ENCODE data around the gene EEF1AKMT3. TPM values are rescaled to one million over a fixed set of nuclear protein-coding genes. Genes with fewer than 3 reads are reported as not detected.
A peak's percentile ranks its signal among the peaks of the same experiment; 100 is the strongest.

Gene EEF1AKMT3
- total RNA-seq, 1 donor from 2014 or later, result 3.3 TPM

DNA sequence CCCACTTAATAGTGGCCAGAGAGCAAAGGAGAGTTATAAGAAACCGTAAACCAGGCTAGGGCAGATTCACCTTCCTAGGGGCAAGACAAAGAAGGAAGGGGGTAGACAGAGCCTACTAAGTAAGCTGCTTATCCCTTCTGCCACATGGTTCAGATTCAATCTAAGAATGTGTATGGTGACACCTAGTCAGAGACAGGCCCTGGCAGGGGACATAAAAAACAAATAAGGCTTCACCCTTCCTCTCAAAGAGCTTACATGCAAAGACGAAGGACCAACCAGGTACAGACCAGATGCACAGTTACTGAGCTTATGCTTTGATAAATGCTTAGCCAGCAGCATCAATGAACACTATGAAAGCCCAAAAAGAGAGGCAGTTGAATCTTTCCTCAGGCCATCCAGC lies 10.0 kb upstream of the EEF1AKMT3 start:
- Mint-ChIP-seq H3K27me3 (ENCODE audit: unreplicated experiment) (peaks cover 20% of the 10 kb centered on the region), H3K36me3 (ENCODE audit: unreplicated experiment) (peaks cover 6% of the 10 kb centered on the region), H3K9me3 (ENCODE audit: unreplicated experiment) (peaks cover 4% of the 10 kb centered on the region)

DNA sequence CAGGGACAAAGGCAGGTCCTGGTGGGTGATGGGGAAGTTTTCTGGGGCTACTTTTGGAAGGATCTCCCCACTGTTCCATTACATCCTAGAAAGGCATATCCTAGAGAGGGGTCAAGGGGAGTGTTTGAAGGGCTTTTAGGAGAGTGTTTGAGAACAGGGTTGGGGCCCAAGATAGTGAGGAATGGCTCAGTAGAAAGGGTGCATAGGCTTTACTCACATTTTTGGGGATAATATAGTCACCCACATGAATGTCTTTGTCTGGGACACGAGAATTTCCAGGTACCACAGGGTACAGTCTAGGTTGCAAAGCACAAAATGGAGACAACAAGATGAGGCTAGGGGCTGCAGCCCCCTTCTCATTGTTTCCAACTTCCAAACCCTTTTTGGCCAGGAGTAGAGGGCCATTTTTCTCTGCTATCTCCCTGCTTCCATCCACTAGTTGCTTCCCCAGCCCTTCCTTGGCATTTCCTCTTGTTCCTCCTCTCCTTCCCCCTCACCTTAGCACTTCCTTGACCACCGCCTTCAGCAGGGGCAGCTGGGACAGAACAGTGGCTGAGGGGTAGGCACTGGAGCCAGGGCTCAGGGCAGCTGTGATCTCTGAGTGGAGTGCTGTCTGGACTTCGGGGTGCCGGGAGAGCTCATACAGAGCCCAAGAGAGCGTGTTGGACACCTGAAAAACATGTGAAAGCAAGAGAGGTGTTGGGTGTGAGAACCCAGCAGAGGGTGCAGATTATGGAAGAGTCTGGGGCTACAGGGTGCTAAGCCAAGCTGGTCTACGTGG lies 8.3 kb upstream of the EEF1AKMT3 start:
- peaks cover 20% of the 10 kb centered on the region for H3K27me3 Mint-ChIP-seq (ENCODE audit: unreplicated experiment)
- peaks cover 5% of the 10 kb centered on the region for H3K4me1 Mint-ChIP-seq (ENCODE audit: low read depth, unreplicated experiment)
- H3K9me3 Mint-ChIP-seq (ENCODE audit: unreplicated experiment), result peaks cover 4% of the 10 kb centered on the region
- H3K36me3 Mint-ChIP-seq (ENCODE audit: unreplicated experiment), result peaks cover 6% of the 10 kb centered on the region
- no peak for DNase-seq
- TF ChIP-seq CTCF (IDR thresholded peaks at IDR 0.05; ENCODE audit: partially characterized antibody, unreplicated experiment), result no peak
- H3K4me3 Mint-ChIP-seq (ENCODE audit: unreplicated experiment), result peak overlapping the region; percentile 46
- H3K27ac Mint-ChIP-seq (ENCODE audit: unreplicated experiment), result no peak overlapping the region

More for the DNA sequence above, 10.0 kb upstream of the EEF1AKMT3 start:
- no peak overlapping the region for H3K4me3 Mint-ChIP-seq (ENCODE audit: unreplicated experiment)
- H3K4me1 Mint-ChIP-seq (ENCODE audit: low read depth, unreplicated experiment), result peaks cover 5% of the 10 kb centered on the region
- no peak for DNase-seq
- H3K27ac Mint-ChIP-seq (ENCODE audit: unreplicated experiment), result no peak overlapping the region
- no peak for TF ChIP-seq CTCF (IDR thresholded peaks at IDR 0.05; ENCODE audit: partially characterized antibody, unreplicated experiment)

- peak overlapping the region; percentile 46 for H3K4me3 Mint-ChIP-seq (ENCODE audit: unreplicated experiment)
- H3K4me1 Mint-ChIP-seq (ENCODE audit: low read depth, unreplicated experiment), result peaks cover 5% of the 10 kb centered on the region
- H3K27ac Mint-ChIP-seq (ENCODE audit: unreplicated experiment), result no peak overlapping the region
- peaks cover 6% of the 10 kb centered on the region for H3K36me3 Mint-ChIP-seq (ENCODE audit: unreplicated experiment)
- peaks cover 4% of the 10 kb centered on the region for H3K9me3 Mint-ChIP-seq (ENCODE audit: unreplicated experiment)
- no peak for TF ChIP-seq CTCF (IDR thresholded peaks at IDR 0.05; ENCODE audit: partially characterized antibody, unreplicated experiment)
- H3K27me3 Mint-ChIP-seq (ENCODE audit: unreplicated experiment), result peaks cover 19% of the 10 kb centered on the region
- no peak for DNase-seq
Observed at GRCh38 chr12:57764662-57765002, 7.8 kb upstream of the EEF1AKMT3 start.

- TF ChIP-seq CTCF (IDR thresholded peaks at IDR 0.05; ENCODE audit: partially characterized antibody, unreplicated experiment), result peak; percentile 20
- Mint-ChIP-seq H3K27ac (ENCODE audit: unreplicated experiment) (no peak overlapping the region), H3K9me3 (ENCODE audit: unreplicated experiment) (peaks cover 4% of the 10 kb centered on the region), H3K4me1 (ENCODE audit: low read depth, unreplicated experiment) (peaks cover 5% of the 10 kb centered on the region), H3K36me3 (ENCODE audit: unreplicated experiment) (peaks cover 6% of the 10 kb centered on the region), H3K27me3 (ENCODE audit: unreplicated experiment) (peaks cover 18% of the 10 kb centered on the region), H3K4me3 (ENCODE audit: unreplicated experiment) (no peak overlapping the region)
- peak; percentile 67 for DNase-seq
Observed at GRCh38 chr12:57765003-57765697, 7.3 kb upstream of the EEF1AKMT3 start.

Data from glutamatergic neuron (in vitro differentiated cells).